PFSK-1 (cell line): Measurements from ENCODE around the gene MAS1.

Experiments
- FOXP2 ChIP-seq: optimal IDR thresholded peaks from 2 replicates; pipeline ENCODE3; 2011; ENCODE audit warnings: borderline replicate concordance, control low read depth, inconsistent platforms; ENCODE audit not compliant: insufficient read depth; ENCODE audit errors: extremely low read length, extremely low read depth
- POLR2AphosphoS5 ChIP-seq: IDR thresholded peaks from 2 replicates; pipeline ENCODE4 v1.6.1; 2012; ENCODE audit warnings: low read depth, mild to moderate bottlenecking, control low read depth, low read length, moderate library complexity
- REST ChIP-seq, 2 experiments: IDR thresholded peaks; 2 replicates each; pipeline versions ENCODE4 v1.6.1 to v1.8.0; 2011 to 2012; ENCODE audit warnings: low read depth in 2 of 2, low read length in 2 of 2, control low read depth in 1 of 2, inconsistent platforms in 1 of 2, mild to moderate bottlenecking in 1 of 2, moderate library complexity in 1 of 2; ENCODE audit not compliant: insufficient read depth in 1 of 2
- SIN3A ChIP-seq: IDR thresholded peaks from 2 replicates; pipeline ENCODE4 v1.6.1; 2012; ENCODE audit warnings: mild to moderate bottlenecking, low read length, moderate library complexity, borderline replicate concordance; ENCODE audit not compliant: insufficient read depth
- TAF1 ChIP-seq: IDR thresholded peaks from 2 replicates; pipeline ENCODE4 v1.6.1; 2012; ENCODE audit warnings: low read length, control low read depth, borderline replicate concordance; ENCODE audit not compliant: insufficient read depth

- TF ChIP-seq REST (IDR thresholded peaks at IDR 0.05; ENCODE audit: insufficient read depth in 1 of 2, low read depth in 2 of 2, low read length in 2 of 2) (no peak), POLR2AphosphoS5 (no peak), TAF1 (no peak), SIN3A (no peak), FOXP2 (no peak)
Observed at GRCh38 chr6:159897603-159898002, 6.8 kb downstream of the MAS1 start.
